HG03196 (cell line): ENCODE measurements around the gene ADGRA1.
"Not testable (repeated sequence)": the region's sequence is repeated elsewhere in the genome, so short reads cannot be mapped to it uniquely, and the experiment has no call there.

ENCODE experiments used
- ATAC-seq: cut with Tn5 transposase; IDR thresholded peaks from one replicate; pipeline ENCODE4 v1.9.1; 2021; ENCODE audit not compliant: unreplicated experiment

The ADGRA1 gene

DNA sequence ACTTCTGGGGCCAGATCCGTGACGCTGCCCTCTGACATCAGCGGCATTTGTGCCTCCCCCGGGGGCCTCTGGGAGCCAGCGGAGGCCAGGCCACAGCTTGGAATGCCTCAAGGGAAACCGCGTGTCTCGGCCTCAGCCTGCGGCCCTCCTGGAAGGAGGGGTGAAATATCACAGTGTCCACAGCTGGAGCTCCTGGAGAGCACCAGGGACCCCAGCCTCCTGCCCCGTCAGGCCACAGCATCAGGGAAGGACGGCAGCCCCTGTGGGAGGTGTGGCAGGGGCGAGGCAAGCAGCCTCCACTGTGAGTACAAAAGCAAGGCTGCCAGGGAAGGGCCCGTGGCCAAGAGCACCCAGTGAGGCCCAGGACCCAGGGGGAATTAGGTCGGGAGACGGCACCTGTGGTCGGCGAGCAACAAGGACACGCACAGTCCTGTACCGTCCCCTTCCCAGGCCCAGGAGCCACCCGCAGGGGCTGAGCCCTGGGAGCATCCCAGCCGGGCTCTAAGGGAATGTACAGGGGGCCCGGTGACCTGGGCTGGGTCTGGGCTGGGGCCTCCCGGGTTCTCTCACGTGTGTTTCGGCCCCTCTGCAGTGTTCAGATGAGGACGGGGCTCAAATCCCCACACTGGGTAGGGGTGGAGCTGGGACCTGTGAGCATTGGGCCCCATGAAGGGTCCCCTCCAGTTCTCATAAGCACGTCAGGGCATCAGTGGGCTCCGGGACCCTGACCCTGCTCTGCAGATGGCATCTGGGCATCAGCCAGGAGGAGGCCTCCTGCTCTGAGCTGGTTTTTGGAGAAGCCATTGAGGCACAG, 53.6 kb downstream of the ADGRA1 start:
- no peak for ATAC-seq

DNA sequence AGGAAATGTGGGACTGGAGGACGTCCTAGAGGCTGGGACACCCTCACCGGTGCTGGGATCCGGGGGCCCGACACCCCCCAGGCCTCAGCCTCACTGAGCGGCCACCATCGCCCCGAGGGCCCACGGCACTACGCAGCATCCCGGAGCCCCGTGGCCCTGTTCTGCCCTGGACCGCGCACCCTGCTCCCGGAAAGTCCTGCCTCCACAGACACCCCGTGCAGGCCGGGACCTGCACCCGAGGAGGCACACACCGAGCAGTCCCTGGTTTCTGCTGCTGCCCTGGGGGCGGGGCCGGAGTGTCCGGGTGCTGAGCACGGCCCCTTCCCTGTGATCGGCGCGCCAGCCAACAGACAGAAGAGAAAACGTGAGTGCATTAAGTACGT, 54.2 kb downstream of the ADGRA1 start:
- no peak for ATAC-seq

DNA sequence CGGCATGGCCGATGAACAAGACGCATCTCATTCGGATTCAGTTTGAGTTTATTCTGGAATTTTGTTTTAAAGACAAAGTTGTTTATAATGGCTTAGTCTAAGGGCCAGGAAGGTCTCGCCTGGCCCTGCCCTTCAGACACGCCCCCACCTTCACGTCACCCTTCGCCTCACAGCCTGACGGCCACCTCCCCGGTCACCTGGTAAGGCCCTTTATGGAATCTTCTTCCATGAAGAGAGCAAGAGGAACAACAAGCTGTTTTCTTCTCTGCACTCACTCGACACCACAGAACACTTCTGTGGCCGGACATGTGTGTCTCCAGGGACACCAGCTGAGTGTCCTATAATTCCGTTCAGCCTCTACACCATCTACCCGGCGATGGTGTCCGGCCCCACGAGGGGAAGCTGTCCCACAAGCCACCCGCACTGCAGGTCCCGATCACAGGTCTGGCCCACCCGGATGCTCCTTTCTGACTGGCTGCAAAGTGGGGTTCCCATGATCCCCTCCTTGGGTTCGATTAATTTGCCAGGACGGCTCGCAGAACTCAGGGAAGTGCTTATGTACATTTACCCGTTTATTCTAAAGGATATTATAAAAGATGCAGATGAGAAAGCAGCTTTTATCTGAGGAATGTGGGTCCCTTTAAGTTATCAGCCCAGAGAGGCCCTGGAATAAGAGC, 54.9 kb downstream of the ADGRA1 start:
- ATAC-seq: no peak

DNA sequence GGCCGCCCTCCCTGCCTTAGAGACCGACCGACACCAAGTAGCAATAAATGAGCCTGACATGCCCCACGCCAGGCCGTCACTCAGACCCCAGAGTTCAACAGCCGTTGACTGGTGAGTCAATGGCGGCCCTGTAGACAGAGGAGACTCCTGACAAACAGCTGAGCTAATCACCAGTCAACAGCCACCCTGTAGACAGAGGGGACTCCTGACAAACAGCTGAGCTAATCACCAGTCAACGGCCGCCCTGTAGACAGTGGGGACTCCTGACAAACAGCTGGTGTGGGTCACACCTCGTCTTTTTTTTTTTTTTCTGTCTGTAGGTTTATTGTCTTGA, 55.4 kb downstream of the ADGRA1 start:
- no peak for ATAC-seq

DNA sequence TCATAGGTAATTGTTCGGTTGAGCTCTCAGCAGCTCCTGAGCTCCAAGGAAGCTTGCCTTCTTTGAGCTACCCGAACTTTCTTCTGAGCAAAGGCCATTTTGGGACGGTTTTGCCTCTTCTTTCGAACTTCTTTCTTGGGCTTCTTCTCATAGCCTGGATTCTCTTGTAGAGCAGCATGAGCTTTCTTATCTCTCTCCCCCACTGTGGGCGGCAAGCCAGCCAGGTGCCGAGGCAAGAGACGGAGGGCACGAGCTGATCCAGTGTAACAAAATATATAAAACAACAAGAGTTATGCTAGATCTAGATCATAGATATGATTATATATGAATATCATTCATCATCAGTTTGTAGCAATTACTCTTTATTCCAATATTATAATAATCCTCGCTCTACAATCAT, 55.8 kb downstream of the ADGRA1 start:
- ATAC-seq: no peak

DNA sequence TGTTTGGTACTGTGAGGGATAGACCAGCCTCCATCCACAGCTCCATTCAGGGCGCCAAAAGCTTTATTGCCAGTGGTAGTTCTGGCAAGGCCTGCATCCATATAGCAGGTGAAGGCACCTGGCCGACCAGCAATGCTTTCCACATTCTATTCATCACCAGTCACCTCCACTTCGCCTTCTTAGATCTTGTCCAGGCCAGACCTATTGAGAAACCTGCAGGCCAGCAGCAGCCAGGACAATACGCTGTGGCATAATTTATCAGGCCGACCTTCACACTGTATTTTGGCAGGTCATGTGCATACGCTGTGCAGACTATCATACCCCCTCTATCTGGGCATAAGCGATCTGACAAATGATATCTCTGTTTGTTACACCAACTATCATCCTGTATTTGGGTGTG, 57.0 kb downstream of the ADGRA1 start:
- ATAC-seq: no peak

DNA sequence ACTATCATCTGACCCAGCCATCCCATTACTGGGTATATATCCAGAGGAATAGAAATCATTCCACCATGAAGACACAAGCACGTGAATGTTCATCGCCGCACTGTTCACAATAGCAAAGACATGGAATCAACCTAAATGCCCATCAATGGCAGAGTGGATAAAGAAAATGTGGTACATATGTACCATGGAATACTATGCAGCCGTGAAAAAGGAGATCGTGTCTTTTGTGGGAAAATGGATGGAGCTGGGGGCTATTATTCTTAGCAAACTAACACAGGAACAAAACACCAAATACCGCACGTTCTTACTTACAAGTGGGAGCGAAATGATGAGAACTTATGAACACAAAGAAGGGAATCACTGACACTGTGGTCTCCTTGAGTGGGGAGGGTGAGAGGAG, 62.5 kb downstream of the ADGRA1 start:
- ATAC-seq: no peak

DNA sequence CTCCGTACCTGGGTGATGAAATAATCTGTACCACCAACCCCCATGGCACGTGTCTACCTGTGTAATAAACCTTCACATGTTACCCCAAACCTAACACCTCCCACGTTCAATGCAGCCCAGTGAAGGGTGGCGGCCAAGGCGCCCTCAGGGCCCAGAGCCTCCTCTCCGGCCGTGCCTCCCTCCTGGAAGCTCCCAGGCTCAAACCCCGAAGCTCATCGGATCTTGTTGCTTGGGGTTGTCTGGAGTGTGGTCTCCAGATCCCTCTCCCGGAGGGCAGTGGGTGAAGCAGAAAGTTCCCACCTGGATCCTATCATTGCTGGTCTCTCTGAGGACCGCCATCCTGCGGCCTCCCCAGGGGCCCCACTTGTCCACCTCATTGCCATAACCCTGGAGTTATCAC, 62.9 kb downstream of the ADGRA1 start:
- no peak for ATAC-seq

DNA sequence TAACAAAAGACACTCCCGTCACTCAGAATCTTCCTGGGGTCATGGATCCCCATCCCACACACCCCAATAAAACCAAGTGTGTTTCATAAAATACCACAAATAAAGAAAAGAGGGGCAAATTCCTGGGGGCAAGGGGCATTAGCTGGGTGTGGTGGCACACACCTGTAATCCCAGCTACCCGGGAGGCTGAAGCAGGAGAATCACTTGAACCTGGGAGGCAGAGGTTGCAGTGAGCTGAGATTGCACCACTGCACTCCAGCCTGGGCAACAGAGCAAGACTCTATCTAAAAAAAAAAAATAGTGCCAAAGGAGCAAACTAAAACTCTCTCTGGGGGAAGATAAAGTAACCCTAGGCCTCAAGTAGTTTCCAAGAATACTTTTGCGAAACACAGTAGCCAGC, 63.3 kb downstream of the ADGRA1 start:
- ATAC-seq: not testable (repeated sequence)

DNA sequence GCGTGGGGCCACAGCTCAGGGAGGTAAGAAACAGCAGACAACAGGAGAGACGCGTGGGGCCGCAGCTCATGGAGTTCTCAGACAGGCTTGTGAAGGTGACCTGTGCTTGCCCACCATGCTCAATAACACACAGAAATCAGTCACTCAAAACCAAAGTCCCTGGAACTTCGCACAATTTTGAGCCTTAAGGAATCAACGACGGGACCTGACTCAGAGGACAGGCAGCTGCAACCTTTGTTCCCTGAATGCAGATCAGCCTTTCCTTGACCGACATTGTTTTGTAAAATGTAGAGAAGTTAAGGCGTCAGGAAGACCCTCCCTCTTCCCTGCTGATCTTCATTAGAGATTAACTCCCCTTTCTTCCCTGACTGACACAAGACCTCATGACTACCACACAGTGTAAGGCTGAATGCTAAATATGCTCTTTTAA, 63.8 kb downstream of the ADGRA1 start:
- no peak for ATAC-seq

DNA sequence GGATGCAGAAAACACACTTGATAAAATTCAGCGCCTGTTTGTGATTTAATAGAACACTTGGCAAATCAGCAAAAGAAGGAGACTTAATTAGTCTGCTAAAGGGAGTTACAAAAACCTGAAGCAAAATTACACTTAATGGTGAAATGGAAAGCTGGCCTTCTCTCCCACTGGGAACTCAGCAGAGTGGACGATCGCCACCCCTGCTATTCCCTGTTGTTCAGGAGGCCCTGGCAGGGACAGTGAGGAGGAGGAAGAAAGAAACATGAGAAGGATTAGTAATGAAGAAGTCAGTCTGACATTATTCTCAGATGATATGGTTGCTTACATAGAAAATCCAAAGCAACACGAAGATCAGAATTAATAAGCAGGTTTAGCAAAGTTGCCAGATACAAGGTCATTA, 66.7 kb downstream of the ADGRA1 start:
- no peak for ATAC-seq

DNA sequence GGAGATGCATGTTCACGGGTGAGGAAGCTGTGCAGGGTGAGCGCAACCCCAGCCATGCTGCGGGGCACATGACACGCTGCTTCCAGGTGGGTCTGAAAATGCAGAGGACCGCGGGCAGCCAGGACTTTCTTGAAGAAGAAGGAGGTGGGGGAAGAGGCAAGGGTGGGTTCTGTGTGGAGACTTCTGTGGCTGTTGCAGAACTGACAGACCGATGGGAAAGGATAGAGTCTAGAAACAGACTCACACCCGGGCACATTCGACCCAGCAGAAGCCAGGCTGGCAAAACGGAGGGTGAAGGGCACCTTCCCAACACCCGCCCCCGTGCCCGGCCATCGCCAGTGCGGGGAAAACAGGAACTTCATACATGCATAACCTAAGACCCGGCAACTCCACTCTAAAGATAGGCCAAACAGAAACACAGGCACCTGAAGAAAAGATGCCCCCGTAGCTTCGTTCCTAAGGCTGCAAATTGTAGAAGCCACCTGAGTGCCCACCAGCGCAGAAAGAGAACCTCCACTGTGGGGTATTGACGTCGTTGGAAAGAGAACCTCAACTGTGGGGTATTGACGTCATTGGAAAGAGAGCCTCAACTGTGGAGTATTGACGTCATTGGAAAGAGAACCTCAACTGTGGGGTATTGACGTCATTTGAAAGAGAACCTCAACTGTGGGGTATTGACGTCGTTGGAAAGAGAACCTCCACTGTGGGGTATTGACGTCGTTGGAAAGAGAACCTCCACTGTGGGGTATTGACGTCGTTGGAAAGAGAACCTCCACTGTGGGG, 67.5 kb downstream of the ADGRA1 start:
- ATAC-seq: no peak

DNA sequence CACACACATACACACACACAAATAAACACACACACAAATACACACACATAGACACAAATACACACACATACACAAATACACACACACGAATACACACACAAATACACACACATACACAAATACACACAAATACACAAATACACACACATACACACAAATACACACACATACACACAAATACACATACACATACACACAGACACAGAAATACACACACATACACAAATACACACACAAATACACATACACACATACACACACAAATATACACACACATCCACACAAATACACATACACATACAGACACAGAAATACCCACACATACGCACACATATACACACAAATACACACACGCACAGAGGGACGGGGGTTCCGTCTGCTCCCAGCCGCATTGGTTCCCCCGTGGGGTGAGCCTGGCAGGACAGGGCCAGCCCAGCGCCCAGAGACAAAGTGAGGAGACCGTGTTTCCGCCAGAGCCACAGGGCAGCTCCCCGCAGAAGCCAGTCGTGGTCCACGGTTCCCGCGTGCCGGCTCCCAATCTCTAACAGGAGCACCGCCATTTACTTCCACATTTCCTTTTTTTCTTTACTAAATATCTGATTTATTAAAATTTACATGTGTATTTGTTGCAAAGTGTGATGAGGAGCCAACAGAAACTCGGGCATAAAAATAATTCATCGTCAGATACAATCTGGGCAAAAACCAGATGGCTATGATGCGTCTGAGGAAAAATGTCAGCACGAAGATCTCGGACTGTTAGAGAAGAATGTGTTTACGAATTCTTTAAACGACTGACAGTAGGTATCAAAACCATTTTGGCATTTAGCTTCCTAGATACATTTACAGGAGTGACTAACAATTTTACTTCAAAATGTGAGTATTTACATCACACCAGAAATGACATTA, 69.2 kb downstream of the ADGRA1 start:
- no peak for ATAC-seq

DNA sequence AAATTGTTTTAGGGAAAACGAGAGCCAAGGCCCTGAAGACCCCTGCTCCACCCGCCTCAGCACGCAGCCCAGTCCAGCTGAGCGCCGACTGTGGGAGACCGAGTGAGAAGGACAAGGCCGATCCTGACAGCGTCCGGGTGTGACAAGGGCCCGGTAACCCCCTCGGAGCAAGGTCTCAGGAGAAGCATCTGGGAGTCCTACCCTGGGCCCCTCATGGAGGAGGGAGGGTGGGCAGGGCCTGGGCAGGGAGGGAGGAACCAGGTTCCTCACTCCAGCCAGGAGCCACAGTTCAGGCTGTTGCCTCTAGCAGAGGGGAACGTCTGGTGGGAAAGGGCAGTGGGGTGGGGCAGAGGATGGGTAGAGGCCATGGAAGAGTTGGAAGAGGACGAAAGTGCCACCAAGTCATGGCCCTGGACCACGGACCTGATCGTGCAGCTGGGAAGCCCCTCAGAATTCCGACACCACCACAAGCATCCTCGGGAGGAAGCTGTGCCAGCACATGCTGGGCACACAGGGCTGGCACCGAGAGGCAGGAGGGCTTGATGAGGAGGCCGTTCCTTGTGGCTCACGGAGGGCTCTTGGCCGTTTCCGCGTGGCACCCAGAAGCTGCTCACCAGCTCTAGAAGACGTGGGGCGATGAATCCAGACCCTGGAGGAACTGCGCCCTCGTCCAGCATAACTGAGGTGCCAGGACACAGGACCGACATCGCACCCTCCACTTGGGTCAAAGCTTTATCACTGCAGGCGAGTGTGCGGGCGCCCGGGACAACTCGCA, 70.1 kb downstream of the ADGRA1 start:
- ATAC-seq: no peak

DNA sequence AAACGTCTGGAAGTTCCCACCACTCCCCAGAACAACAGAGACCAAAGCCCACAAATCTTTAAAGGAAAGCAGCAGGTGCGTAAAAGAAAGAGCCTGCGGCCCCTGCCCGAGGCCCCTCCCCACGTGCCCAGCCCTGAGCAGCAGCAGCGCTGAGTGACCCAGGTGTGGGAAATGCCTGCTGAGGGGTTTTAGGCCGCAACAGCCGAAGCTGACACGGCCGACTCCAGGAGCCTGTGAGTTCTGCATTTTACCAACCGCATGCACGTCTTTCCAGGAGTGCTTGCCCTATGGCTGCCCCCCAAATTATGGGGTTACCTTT, 70.7 kb downstream of the ADGRA1 start:
- ATAC-seq: no peak

DNA sequence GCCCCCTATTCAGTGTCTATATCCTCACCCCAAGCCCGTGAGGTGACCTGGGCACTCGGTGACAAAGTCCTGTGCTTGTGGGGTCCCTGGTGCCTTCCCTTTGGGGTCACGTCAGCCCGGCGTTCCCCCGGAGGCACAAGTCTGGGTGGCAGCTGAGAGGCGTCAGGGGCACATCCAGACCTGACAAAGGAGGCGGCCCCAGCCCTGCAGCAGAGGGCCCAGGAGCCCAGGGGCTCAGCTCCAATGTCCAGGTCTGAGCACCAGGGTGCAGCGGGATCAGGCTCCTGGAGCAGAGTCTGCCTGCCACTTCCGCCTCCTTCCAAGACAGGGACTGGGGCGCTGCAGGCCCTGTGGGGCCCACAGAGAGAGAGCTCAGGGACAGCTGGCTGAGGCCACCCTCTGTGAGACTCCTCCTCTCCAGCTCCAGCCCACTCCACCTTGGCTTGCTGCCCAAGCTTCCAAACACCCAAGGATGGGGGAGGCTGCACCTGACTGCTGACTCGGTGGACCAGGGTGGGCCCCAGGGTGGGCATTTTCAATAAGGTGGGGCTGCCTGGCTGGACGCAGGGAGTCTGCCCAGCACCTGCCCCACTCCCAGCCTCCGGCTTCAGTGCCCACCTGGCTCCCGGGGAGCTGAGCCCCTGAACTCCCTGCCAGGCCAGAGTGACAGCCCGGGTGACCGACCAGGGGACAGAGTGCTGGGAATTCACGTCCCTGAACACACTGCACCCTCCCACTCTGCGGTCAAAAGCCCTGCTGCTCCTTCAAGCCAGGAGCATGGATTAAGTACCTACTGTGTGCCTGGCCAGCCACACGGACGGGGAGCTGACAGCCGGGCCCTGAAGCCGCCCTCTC, 71.3 kb downstream of the ADGRA1 start:
- ATAC-seq: no peak

DNA sequence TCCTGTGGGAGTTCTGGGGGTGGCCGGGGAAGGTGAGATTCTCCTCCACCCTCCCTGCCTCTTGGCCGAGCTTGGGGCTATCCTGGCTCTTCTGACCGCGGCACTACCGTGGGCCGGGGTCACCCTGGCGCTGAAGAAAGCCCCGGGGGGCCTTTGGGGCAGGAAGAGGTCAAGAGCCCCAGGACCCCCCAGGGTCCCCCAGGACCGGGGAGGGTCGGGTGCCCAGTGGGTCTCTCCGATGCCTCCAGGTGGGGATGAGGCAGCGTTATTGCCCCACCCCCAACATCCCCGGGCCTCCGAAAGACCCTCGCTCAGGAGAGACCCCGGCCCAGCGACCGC, 71.9 kb downstream of the ADGRA1 start:
- no peak for ATAC-seq

DNA sequence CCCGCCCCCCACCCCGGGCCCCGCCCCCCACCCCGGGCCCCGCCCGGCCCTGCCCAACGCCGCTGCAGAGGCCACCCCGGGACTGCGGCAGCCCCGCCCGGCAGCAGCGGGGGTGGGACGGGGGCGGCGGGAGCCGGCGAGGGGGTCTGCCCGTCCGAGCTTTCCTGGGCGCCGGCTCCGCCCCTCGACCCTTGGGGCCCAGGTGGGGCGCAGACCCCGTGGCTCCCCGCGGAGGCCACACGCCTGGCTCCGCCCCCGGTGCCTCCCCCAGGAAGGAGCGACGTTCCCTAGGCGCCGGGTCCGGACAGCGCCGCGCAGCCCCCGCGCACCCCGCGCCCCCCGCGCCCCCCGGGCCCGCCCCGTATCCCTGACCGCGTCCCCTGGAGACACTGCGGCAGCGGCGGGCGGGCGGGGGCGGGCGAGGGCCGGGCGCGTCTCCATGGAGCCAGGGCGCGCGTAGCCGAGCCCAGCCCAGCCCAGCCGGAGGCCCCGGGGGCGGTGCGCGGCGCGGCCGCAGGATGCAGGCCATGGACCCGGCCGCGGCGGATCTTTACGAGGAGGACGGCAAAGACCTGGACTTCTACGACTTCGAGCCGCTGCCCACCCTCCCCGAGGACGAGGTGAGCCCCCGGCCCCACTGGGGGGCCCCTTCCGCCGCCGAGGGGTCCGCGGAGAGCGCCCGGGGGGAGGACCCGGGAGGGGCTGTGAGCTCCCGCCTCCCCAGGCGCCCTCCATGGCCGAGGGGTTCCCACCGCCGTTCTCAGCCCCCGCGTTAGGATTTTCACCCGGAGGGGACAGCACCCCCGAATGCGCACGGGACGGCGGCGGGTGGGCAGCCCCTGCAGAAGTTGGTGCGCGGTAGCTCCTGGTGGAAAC, 72.5 kb downstream of the ADGRA1 start, which contains the start of gene KNDC1:
Gene KNDC1 (plus strand): TSS at position 270 of the 876 bp plus-strand sequence. CDS start 249 bp downstream, at position 519.
- ATAC-seq: no peak
